Stomach (tissue), 4 donors: ENCODE data around the gene GPRC5C.

ENCODE experiments used
- CTCF ChIP-seq, 7 experiments: fragments of 450-650 bp in 4 of 7; fragments of 200-600 bp in 3 of 7; sonication (generic) in 3 of 7; IDR thresholded peaks; one replicate each; pipeline ENCODE4 v1.5.1; 2016 to 2019; ENCODE audit warnings: antibody characterized with exemption in 7 of 7, control low read depth in 2 of 7, mild to moderate bottlenecking in 1 of 7
- EP300 ChIP-seq: sonication (generic); formaldehyde crosslinking; IDR thresholded peaks from one replicate; pipeline ENCODE4 v1.6.1; 2017; ENCODE audit warnings: antibody characterized with exemption
- POLR2AphosphoS5 ChIP-seq, 3 donors: sonication (generic); formaldehyde crosslinking; IDR thresholded peaks; one replicate each; pipeline ENCODE4 v1.6.1; 2016; ENCODE audit warnings: antibody characterized with exemption in 3 of 3

GRCh38 chr17:74475189-74475588 lies 43.3 kb downstream of the GPRC5C start:
- no peak for TF ChIP-seq EP300
- TF ChIP-seq CTCF (IDR thresholded peaks at IDR 0.05), result no peak
- no peak for TF ChIP-seq POLR2AphosphoS5 (IDR thresholded peaks at IDR 0.05)
